Measurements from ENCODE around the gene LARP4B.
A peak's percentile ranks its signal among the peaks of the same experiment; 100 is the strongest.

LARP4B gene

DNA sequence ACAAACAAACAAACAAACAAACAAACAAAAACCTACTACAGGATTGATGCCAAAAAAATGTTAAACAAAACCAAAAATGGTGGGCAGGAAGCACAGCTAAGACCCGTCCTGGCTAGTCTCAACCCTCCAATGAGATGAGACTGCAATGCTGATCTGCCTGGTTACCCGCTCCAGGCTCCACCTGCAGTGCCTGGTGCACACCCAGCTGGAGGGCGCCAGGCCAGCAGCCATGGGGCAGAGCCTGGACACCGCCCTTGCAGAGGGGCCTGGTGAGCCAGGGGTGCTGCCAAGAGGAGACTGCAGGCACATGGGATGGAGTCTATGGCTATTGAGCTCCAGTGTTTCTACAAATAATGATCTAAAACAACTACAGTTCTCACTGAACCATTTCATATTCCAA lies 107.0 kb downstream of the LARP4B start:
- in situ Hi-C loops (cut with HindIII; ENCODE audit: low sequenced_read_pairs): no loop called here
- DNase-seq (ENCODE audit: low read depth): no peak
- H3K4me3 ChIP-seq (ENCODE audit: low read depth, low read length): no peak overlapping the region
- TF ChIP-seq, protein P1, sequence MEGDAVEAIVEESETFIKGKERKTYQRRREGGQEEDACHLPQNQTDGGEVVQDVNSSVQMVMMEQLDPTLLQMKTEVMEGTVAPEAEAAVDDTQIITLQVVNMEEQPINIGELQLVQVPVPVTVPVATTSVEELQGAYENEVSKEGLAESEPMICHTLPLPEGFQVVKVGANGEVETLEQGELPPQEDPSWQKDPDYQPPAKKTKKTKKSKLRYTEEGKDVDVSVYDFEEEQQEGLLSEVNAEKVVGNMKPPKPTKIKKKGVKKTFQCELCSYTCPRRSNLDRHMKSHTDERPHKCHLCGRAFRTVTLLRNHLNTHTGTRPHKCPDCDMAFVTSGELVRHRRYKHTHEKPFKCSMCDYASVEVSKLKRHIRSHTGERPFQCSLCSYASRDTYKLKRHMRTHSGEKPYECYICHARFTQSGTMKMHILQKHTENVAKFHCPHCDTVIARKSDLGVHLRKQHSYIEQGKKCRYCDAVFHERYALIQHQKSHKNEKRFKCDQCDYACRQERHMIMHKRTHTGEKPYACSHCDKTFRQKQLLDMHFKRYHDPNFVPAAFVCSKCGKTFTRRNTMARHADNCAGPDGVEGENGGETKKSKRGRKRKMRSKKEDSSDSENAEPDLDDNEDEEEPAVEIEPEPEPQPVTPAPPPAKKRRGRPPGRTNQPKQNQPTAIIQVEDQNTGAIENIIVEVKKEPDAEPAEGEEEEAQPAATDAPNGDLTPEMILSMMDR (IDR thresholded peaks at IDR 0.05; ENCODE audit: low read depth, low read length, missing control alignments): no peak

DNA sequence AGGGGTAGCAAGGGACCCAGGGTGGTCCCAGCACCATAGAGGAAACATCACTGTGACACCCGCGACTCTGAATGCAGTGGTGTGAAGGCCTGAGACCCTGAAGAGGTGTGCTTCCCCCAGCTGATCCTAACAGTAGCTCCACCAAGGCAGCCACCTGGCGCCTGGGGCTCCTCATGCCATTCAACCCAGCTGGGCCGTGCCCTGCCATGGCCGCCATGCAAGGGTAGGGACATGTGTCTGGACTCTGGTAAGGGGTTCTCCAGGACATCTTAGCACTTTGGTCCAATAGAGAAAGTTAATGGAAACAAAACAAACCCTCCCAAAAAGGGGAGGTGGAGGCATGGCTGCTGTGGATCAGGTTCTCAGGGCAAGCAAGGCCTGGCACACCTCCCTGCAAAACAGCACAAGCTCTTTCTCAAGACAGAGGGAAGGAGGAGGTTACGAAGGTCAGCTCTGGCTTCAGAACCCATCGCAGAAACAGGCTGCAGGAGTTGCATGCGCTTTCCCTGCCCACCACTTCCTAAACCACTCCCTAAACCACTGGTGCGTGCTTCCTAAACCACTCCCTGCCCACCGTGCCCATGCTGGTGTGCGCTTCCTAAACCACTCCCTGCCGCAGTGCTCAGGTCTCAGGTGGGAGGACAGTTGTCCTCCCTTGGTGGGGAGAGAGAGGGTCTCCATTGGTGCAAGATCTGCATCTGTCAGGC lies 108.7 kb downstream of the LARP4B start:
- H3K4me3 ChIP-seq (ENCODE audit: low read depth, low read length): no peak overlapping the region
- TF ChIP-seq, protein P1 (IDR thresholded peaks at IDR 0.05; ENCODE audit: low read depth, low read length, missing control alignments): no peak
- DNase-seq (ENCODE audit: low read depth): no peak
- in situ Hi-C loops (cut with HindIII; ENCODE audit: low sequenced_read_pairs): no loop called here

DNA sequence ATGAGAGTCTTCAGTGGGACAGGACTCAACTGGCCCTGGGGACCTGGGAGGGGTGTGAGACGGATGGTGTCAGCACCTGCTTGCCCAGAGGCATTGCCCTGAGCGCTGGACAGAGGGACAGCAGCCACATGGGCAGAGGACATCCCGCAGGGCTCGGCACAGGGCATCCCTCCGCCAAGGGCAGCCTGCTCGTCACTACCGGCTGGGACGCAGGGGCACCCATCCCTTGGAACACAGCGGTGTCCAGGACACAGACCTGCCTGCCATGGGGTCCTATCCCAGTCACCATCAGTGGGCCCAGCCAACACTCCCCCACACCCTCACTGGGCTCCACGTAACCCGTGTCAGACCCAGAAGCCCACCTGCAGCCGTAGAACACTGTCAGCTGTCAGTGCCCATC lies 109.3 kb downstream of the LARP4B start:
- TF ChIP-seq, protein P1 (IDR thresholded peaks at IDR 0.05; ENCODE audit: low read depth, low read length, missing control alignments): no peak
- DNase-seq (ENCODE audit: low read depth): no peak
- in situ Hi-C loops (cut with HindIII; ENCODE audit: low sequenced_read_pairs): no loop called here
- no peak overlapping the region for H3K4me3 ChIP-seq (ENCODE audit: low read depth, low read length)

DNA sequence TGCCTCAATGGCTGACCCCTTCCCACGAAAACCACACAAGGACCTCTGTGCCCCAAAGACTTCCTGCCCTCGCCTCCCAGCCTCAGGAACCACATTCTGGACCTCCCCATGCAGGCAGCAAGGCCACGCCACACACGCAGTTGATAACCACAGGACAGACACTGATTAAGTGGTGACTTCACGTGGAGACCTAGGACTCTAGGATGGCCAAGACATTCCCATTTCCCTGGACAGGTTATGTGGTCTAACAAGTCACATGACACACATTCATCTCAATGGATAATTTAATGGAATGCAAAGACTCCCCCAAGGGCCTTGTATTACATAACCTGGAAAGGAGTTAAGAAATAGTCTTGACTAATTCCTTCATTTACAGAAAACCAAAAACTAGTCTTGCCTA lies 110.2 kb downstream of the LARP4B start:
- peak; percentile 31 for DNase-seq (ENCODE audit: low read depth)
- in situ Hi-C loops (cut with HindIII; ENCODE audit: low sequenced_read_pairs): no loop called here
- no peak overlapping the region for H3K4me3 ChIP-seq (ENCODE audit: low read depth, low read length)
- TF ChIP-seq, protein P1 (IDR thresholded peaks at IDR 0.05; ENCODE audit: low read depth, low read length, missing control alignments): no peak

DNA sequence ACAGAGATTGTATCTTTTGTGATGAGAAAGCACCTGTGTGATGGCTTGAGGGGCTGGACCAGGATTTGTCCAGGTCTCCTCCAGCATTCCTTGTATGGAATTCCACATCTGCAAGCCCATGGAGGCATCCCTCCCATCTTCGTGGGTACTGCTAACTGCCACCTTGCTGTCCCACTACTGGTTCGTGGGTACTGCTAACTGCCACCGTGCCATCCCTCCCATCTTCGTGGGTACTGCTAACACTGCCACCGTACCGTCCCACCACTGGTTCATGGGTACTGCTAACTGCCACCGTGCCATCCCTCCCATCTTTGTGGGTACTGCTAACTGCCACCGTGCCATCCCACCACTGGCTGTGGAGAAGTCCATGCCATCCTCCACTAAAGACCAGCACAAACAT lies 111.7 kb downstream of the LARP4B start:
- no peak overlapping the region for H3K4me3 ChIP-seq (ENCODE audit: low read depth, low read length)
- DNase-seq (ENCODE audit: low read depth): no peak
- in situ Hi-C loops (cut with HindIII; ENCODE audit: low sequenced_read_pairs): loop anchor here (5.0 to 10.0 kb wide), 3 partner anchors 65 to 408 kb away; no protein-coding TSS in a partner anchor
- TF ChIP-seq, protein P1 (IDR thresholded peaks at IDR 0.05; ENCODE audit: low read depth, low read length, missing control alignments): no peak

DNA sequence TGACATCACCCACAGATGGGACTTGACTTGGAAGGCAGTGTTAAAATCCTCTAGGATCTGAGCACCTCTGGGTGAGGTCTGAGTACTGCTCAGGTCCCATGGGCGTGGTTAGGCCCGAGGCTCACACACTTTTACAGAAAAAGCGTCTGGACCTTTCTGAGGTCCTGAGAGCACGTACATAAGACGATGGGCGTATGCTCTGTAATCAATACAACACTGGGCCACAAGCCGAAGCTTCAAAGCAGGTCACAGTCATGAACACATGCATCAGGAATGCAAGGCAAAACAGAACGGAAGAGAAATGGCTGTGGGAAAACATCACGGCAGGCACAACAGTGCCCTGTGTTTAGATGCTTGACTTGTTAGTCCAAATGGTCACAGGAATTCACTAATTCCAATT lies 112.2 kb downstream of the LARP4B start:
- H3K4me3 ChIP-seq (ENCODE audit: low read depth, low read length): no peak overlapping the region
- TF ChIP-seq, protein P1 (IDR thresholded peaks at IDR 0.05; ENCODE audit: low read depth, low read length, missing control alignments): no peak
- DNase-seq (ENCODE audit: low read depth): peak; percentile 28
- in situ Hi-C loops (cut with HindIII; ENCODE audit: low sequenced_read_pairs): loop anchor here (5.0 to 10.0 kb wide), 3 partner anchors 65 to 407 kb away; no protein-coding TSS in a partner anchor
